GM12892 (cell line): Measurements from ENCODE around the gene ERCC6. TPM values are rescaled to one million over a fixed set of nuclear protein-coding genes. Genes with fewer than 3 reads are reported as not detected.

ENCODE experiments used
- DNase-seq: peaks from one replicate; pipeline ENCODE4 v3.0.0; 2011; ENCODE audit not compliant: insufficient read length
- FAIRE-seq: peaks from 2 replicates; lab custom pipeline; 2011; peaks lifted over from hg19 to GRCh38; lab: Jason Lieb, UNC
- POLR2A ChIP-seq: IDR thresholded peaks from 2 replicates; pipeline ENCODE4 v1.6.1; 2011; ENCODE audit warnings: low read depth, low read length, control low read depth
- POLR2AphosphoS5 ChIP-seq: IDR thresholded peaks from 2 replicates; pipeline ENCODE4 v1.6.1; 2011; ENCODE audit warnings: low read depth, low read length, control low read depth
- TAF1 ChIP-seq: IDR thresholded peaks from 2 replicates; pipeline ENCODE4 v1.6.1; 2011; ENCODE audit warnings: low read depth, mild to moderate bottlenecking, control low read depth, low read length, borderline replicate concordance
- polyA plus RNA-seq: library from polyadenylated mRNA; unstranded; fragments of >200 nt; gene quantifications from one replicate; pipeline ENCODE4 v1.2.1, GENCODE V29; 2012; ENCODE audit warnings: missing spikeins, inconsistent platforms; ENCODE audit not compliant: missing spikeins

The ERCC6 gene
- 8.2 TPM for polyA plus RNA-seq

DNA sequence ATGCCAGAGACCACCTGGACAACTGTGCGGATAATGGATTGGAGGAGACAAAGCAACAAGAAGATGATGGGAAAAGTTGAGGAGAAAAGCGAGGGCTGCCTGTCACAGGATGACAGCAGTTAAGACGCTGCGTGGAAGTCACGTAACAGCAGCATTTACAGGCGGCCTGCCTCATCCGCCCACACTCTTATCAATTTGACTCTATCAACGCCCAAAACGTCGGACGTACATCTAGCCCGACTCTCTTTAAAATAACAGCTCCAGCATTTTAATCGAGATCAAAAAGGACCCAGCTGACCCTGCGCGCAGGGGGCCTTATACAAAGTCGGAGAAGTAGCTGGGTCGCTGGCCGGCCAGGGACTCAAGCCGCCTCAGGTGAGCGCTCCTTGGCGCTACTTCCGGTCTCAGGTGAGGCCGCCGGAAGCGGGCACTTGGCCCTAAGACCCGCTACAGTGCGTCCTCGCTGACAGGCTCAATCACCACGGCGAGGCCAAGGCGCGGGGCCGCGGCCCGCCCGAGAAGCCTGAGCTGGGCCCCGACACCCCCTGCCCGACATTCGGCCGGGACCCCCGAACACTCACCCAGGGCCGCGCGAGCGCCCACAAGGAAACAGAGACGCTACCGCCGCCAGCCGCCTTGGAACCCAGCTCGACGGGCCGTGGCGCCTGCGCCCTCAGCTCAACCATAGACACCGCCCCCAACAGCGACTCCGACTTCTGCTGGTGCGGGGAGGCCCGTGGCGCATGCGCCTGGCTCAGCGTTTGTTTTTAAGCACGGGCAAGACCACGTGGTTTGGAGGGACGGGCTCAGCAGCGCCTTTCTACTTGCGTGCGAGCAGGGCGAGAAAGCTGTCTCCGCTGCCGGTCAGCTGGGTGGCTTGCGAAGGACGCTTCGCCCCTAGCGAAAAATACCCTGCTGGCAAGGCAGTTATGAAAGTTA is at the start of gene ERCC6:
Gene ERCC6, minus strand, starts transcription at position 741 of the 939 bp plus-strand sequence.
- DNase-seq (peak; percentile 91), FAIRE-seq (peak; percentile 89)
- TF ChIP-seq TAF1 = no peak
- TF ChIP-seq POLR2A = peak; percentile 70
- peak; percentile 68 for TF ChIP-seq POLR2AphosphoS5

DNA sequence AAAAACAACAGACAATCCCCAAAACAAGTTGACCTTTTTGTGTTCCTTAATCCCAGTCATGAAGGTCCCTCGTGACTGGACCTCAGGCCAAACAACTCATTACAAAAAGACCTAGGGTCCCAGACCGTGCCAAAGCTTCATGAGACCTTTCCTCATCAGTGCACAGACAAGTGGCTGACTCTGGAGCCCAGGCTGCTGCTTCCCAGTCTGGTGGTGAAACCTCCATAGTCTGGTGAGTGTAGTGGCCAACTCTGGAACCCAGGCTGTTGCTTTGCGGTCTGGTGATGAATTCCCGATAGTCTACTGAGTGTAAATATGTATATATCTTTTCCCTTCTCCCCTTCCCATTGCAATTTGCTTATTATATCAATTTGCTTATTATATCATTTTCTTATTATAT is 49.1 kb upstream of the ERCC6 start:
- TF ChIP-seq POLR2AphosphoS5 (no peak), POLR2A (no peak)
- FAIRE-seq (no peak), DNase-seq (no peak)

DNA sequence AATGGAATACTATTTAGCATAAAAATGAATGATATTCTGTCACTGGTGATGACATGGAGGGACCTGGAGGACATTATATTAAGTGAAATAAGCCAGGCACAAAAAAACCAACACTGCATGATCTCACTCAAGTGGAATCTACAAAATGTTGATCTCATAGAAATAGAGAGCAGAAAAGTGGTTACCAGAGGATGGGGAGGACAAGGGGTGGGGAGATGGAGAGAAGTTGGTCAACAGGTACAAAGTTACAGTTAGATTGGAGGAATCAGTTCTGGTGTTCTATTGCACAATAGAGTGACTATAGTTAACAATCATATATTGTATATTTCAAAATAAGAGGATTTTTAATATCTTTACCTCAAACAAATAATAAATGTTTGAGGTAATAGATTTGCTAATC is 46.5 kb upstream of the ERCC6 start:
- TF ChIP-seq POLR2AphosphoS5 (no peak), TAF1 (no peak), POLR2A (no peak)
- FAIRE-seq = no peak

DNA sequence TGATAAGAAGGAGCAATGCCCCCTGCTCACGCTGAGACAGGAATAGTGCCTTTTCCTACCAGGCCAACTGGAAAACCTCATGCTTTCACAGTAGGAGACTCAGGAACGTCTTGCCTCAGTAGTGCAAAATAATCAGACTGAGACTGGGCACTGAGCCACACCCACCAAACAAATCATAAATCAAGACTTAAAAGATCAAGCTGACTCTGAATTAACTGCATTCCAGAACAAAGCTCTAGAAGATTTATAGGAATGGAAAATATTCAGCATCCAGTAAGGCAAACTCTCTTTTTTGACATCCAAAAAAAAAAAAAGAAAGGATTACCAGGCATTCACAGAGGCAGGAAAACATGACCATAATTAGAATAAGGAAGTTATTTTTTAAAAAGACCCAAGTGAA is 40.7 kb upstream of the ERCC6 start:
- DNase-seq = no peak

More for the DNA sequence above, 46.5 kb upstream of the ERCC6 start:
- DNase-seq = no peak

DNA sequence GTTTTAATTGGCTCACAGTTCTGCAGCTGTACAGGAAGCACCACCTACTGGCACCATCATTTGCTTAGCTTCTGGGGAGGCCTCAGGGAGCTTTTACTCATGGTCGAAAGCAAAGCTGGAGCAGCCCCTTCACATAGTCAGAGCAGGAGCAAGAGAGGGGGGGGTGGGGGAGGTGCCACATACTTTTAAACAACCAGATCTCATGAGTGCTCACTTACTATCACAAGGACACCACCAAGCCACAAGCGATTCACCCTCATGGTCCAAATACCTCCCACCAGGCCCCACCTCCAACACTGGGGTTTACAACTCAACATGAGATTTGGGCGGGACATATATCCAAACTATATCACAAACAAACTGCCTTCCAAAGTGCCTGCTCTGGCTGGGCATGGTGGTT is 39.5 kb upstream of the ERCC6 start:
- DNase-seq (no peak), FAIRE-seq (no peak)
- TF ChIP-seq POLR2A (no peak), TAF1 (no peak), POLR2AphosphoS5 (no peak)

More for the DNA sequence above, 40.7 kb upstream of the ERCC6 start:
- no peak for FAIRE-seq
- no peak for TF ChIP-seq TAF1
- no peak for TF ChIP-seq POLR2A

DNA sequence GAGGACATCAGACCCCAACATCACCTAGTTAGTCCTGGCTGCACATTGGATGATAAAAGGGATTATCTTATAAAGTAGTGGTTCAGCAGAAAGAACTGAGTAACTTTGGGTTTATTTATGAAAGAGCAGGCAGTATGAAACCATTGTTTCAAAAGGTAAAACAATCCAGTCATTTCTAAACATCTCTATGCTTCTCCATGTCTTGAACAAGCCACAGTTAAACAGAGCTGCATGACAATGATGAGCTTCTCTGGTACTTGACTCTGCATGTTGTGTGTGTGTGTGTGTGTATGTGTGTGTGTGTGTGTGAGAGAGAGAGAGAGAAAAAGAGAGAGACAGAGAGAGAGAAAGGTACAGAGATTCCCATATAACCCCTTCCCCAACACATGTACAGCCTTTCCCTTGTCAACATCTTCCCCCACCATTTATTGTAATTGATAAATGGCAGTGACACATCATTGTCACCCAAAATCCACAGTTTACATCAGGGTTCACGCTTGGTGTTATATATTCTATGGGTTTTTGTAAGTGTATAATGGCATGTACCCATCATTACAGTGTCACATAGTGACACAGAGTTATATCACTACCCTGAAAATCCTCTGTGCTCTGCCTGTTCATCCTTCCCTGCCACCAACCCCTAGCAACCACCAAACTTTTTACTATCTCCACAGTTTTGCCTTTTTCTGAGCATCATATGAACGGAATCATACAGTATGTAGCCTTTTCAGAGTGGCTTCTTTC is 38.4 kb upstream of the ERCC6 start:
- TF ChIP-seq POLR2A = no peak
- no peak for TF ChIP-seq TAF1
- no peak for TF ChIP-seq POLR2AphosphoS5
- DNase-seq (no peak), FAIRE-seq (no peak)

DNA sequence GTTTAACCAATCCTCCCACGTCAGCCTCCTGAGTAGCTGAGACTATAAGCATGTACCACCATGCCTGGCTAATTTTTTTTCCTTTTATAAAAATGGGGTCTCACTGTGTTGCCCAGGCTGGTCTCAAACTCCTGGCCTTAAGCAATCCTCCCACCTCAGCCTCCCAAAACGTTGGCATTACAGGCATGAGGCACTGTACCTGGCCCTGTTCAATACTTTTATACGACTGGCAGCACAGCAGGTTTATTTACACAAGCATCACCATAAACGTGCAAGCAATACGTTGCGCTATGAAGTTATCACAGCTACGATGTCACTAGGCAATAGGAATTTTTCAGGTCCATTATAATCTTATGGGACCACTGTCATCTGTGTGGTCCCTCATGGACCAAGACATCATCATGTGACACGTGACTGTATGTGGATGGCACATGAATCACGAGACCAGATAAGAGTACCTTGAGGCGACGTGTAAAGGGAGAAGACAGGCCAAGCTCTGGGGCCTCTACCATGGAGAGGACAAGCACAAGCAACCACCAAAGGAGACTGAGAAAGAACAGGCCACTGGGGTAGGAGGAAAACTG is 36.7 kb upstream of the ERCC6 start:
- TF ChIP-seq POLR2AphosphoS5 (no peak), POLR2A (no peak), TAF1 (no peak)
- FAIRE-seq (peak; percentile 67), DNase-seq (no peak)

DNA sequence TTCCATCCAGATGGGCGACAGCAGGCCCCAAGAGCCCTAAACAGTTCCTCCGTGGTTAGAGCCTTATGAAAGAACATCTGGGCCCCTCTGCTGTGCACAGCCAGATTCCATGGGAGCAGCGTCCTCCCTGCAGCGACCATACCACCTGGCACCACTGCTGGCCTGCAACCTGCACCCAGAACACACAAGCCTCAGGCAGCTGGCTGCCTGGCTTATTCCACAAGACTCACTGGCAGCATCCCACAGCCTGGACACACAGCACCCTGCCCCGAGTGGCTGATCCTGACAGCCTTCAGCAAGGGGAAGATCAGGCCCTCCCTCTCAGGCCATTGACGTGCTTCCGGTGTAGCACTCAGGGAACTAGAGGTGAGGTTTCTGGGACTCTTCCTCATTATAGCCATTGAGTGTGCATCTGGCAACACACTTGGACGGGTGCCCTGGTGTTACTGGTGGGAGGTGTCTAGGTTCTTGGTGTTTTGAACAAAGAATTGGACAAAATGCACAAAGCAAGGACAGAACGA is 33.7 kb upstream of the ERCC6 start:
- FAIRE-seq = no peak
- TF ChIP-seq POLR2AphosphoS5 = no peak
- no peak for TF ChIP-seq POLR2A
- TF ChIP-seq TAF1 = no peak
- no peak for DNase-seq

DNA sequence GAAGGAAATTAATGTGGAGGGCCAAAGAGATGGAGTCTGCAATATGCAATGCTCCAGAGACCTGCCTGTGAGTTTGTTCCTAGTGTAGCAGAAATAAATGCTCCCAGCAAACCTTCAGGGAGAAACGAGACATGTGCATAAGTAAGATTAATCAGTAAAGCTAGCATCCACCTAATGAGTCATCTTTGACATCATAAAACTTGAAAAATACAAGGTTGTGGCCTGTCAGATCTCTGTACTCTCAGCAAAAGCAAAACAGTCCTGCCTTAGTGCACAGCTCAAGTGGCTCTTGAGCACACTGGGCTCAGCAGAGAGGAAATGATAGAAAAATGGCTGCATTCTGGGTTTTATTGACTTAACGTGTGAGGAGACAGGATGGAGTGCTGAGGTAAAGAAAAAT is 32.5 kb upstream of the ERCC6 start:
- FAIRE-seq = no peak
- no peak for TF ChIP-seq TAF1
- no peak for TF ChIP-seq POLR2AphosphoS5
- no peak for TF ChIP-seq POLR2A
- no peak for DNase-seq

DNA sequence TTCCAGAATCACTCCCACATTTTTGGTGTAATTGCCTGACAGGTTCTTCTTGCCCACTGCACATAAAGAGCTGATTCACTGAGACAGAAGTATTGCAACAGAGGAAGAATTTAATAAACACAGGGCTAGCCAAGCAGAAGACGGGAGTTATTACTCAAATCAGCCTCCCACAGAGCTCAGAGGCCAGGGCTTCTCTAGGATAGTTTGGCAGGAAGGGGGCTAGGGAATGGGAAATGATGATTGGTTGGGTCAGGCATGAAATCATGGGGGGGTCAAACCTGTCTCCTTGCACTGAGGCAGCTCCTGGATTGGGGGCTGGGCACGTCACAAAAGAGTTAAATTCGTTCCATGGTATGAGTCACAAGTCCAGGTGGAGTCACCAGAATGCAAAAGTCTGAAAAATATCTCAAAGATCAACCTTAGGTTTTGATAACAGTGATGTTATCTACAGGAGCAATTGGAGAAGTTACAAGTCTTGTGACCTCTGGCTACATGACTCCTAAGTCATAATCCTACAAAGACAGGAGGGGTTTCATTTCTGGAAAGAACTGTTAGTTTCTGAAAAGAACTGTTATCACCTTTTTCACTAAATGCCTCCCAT is 30.2 kb upstream of the ERCC6 start:
- TF ChIP-seq POLR2AphosphoS5 = no peak
- DNase-seq (no peak), FAIRE-seq (no peak)

DNA sequence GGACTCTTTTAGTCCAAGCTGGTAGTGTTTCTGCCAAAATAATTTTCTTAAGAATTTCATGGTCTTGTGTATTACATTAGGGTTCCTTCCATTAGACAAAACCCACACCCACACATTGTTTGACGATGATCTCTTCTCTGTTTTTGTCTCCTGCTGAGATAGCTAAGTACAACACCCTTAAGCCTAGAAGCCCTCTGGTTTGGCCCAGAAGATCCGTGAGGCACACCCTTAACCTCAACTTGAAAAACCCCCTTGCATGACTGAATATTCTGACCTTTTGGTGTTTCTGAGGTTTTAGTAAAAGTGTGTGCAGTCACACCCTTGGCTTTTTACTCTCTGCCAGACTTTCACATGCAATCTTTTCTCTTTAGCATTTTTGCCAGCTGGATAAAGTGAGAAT is 29.3 kb upstream of the ERCC6 start:
- FAIRE-seq = no peak
- no peak for TF ChIP-seq TAF1
- TF ChIP-seq POLR2AphosphoS5 = no peak
- no peak for TF ChIP-seq POLR2A
- DNase-seq = no peak

DNA sequence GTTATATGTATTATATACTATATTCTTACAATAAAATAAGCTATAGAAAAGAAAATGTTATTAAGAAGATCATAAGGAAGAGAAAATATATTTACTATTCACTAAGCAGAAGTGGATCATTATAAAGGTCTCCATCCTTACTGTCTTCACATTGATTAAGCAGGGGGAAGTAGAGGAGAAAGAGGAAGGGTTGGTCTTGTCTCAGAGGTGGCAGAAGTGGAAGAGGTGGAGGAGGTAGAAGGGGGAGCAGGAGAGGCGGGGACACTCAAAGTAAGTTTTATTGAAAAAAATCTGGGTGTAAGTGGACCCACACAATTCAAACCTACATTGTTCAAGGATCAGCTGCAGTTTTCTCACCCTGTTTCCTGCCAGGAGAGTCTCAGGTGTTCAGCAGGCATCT is 28.9 kb upstream of the ERCC6 start:
- no peak for DNase-seq
- FAIRE-seq = no peak

More for the DNA sequence above, 28.9 kb upstream of the ERCC6 start:
- no peak for TF ChIP-seq POLR2AphosphoS5
- TF ChIP-seq TAF1 = no peak
- TF ChIP-seq POLR2A = no peak
